Mucosa of descending colon (tissue), 3 donors: ENCODE measurements around the gene CTU2. TPM values are rescaled to one million over a fixed set of nuclear protein-coding genes. Genes with fewer than 3 reads are reported as not detected.

ENCODE experiments used
- ATAC-seq: fragments of 200-7000 bp; cut with Tn5 transposase; one replicate; pipeline ENCODE4 v1.9.1; 2020; ENCODE audit warnings: mild to moderate bottlenecking, moderate library complexity
- DNase-seq, 3 donors: peaks; one replicate each; pipeline ENCODE4 v3.0.0-alpha.2; 2020
- H3K36me3 ChIP-seq: fragments of 200-600 bp; one replicate; pipeline ENCODE4 v1.8.0; 2021; ENCODE audit warnings: low read depth, mild to moderate bottlenecking
- H3K4me1 ChIP-seq: fragments of 200-600 bp; one replicate; pipeline ENCODE4 v1.8.0; 2021; ENCODE audit warnings: low read depth, mild to moderate bottlenecking
- H3K4me3 ChIP-seq: fragments of 200-600 bp; one replicate; pipeline ENCODE4 v1.8.0; 2021; ENCODE audit warnings: mild to moderate bottlenecking
- H3K9me3 ChIP-seq: fragments of 200-600 bp; one replicate; pipeline ENCODE4 v1.8.0; 2021; ENCODE audit warnings: mild to moderate bottlenecking
- CTCF ChIP-seq: fragments of 200-600 bp; IDR thresholded peaks from one replicate; pipeline ENCODE4 v1.8.0; 2022; ENCODE audit warnings: antibody characterized with exemption, mild to moderate bottlenecking
- intact Hi-C, 2 donors: fragments of 100-400 bp; cut with DNase I in 1 of 2; cut with micrococcal nuclease in 1 of 2; formaldehyde crosslinking; loops; one replicate each; pipeline versions ENCODE4 v1.11.0 to v1.11.1; 2022; cut with DNase I, micrococcal nuclease
- total RNA-seq, 3 donors: library from RNA; stranded (reverse); fragmentation: NEBNext Ultra II Directional in 2 of 3; extraction: Animal tissue kit (Norgen Biotek cat#: 25700) in 2 of 3; gene quantifications; one replicate each; pipeline versions ENCODE4 v1.2.1 to v1.2.4, GENCODE V29; 2021 to 2023
- donor health status: DM: no; HTN: no; CAD: no; lungs with moderate emphysema.
- donor health status: DM: no; HTN: no; CAD: no.
- donor health status: DM: no; HTN: yes; CAD: no.

CTU2 gene
- total RNA-seq, 3 donors from 2014 or later = 9.6 to 16.1 (median 13.6) TPM

- H3K4me1 ChIP-seq = peaks cover 15% of the 10 kb centered on the region
- no peaks in the 10 kb centered on the region for H3K36me3 ChIP-seq
- ATAC-seq (no peak), DNase-seq (no peak)
- H3K9me3 ChIP-seq = no peaks in the 10 kb centered on the region
- no peak overlapping the region for H3K4me3 ChIP-seq
- intact Hi-C loops = no loop called here
- no peak for TF ChIP-seq CTCF
Observed at GRCh38 chr16:88696441-88696840, 9.9 kb upstream of the CTU2 start.

- no peak for TF ChIP-seq CTCF
- H3K36me3 ChIP-seq = no peaks in the 10 kb centered on the region
- intact Hi-C loops = no loop called here
Observed at GRCh38 chr16:88697116-88697830, 9.0 kb upstream of the CTU2 start.

GRCh38 chr16:88697831-88698615 is 8.3 kb upstream of the CTU2 start:
- TF ChIP-seq CTCF = no peak
- intact Hi-C loops = no loop called here
- Histone ChIP-seq H3K4me1 (peaks cover 6% of the 10 kb centered on the region), H3K36me3 (no peaks in the 10 kb centered on the region), H3K9me3 (no peaks in the 10 kb centered on the region), H3K4me3 (no peak overlapping the region)
- ATAC-seq = no peak
- no peak for DNase-seq

More at GRCh38 chr16:88697116-88697830, 9.0 kb upstream of the CTU2 start:
- Histone ChIP-seq H3K4me3 (no peak overlapping the region), H3K4me1 (peaks cover 11% of the 10 kb centered on the region), H3K9me3 (no peaks in the 10 kb centered on the region)
- DNase-seq = no peak
- no peak for ATAC-seq

- Histone ChIP-seq H3K9me3 (no peaks in the 10 kb centered on the region), H3K4me1 (peaks cover 6% of the 10 kb centered on the region), H3K4me3 (no peak overlapping the region), H3K36me3 (no peaks in the 10 kb centered on the region)
- no peak for ATAC-seq
- DNase-seq = no peak
- intact Hi-C loops = no loop called here
- TF ChIP-seq CTCF = no peak
Observed at GRCh38 chr16:88698646-88699045, 7.7 kb upstream of the CTU2 start.

GRCh38 chr16:88699180-88699579 is 7.1 kb upstream of the CTU2 start:
- ATAC-seq (no peak), DNase-seq (no peak)
- intact Hi-C loops = no loop called here
- Histone ChIP-seq H3K9me3 (no peaks in the 10 kb centered on the region), H3K4me3 (no peak overlapping the region), H3K4me1 (peaks cover 6% of the 10 kb centered on the region), H3K36me3 (no peaks in the 10 kb centered on the region)
- no peak for TF ChIP-seq CTCF
